ENCODE results near the gene RNF2. TPM values are rescaled to one million over a fixed set of nuclear protein-coding genes. Genes with fewer than 3 reads are reported as not detected.
"Not testable (repeated sequence)": the region's sequence is repeated elsewhere in the genome, so short reads cannot be mapped to it uniquely, and the experiment has no call there.

The RNF2 gene
- total and polyA plus RNA-seq, 4 donors: 2.9 to 17.3 (median 4.9) TPM

- not testable (repeated sequence) for DNase-seq (ENCODE audit: low spot score); H3K27me3 ChIP-seq (ENCODE audit: control insufficient read depth in 4 of 4, insufficient read depth in 4 of 4, low read length in 3 of 4); H3K9ac ChIP-seq (ENCODE audit: low read depth in 1 of 2, low read length in 2 of 2); H3K36me3 ChIP-seq (ENCODE audit: control insufficient read depth in 4 of 4, insufficient read depth in 3 of 4, low read depth in 1 of 4, low read length in 3 of 4); H3K9me3 ChIP-seq (ENCODE audit: control insufficient read depth in 4 of 4, low read length in 3 of 4); H3K27ac ChIP-seq (ENCODE audit: low read depth in 1 of 2, low read length in 2 of 2); H3K4me1 ChIP-seq (ENCODE audit: control insufficient read depth in 4 of 4, insufficient read depth in 4 of 4, low read length in 3 of 4); H3K4me3 ChIP-seq (ENCODE audit: low read depth in 1 of 3, low read length in 3 of 3)
- 93% methylated on average over 3 of the region's 3 CpGs for WGBS
Observed at GRCh38 chr1:185065006-185065405, 19.6 kb downstream of the RNF2 start.

DNA sequence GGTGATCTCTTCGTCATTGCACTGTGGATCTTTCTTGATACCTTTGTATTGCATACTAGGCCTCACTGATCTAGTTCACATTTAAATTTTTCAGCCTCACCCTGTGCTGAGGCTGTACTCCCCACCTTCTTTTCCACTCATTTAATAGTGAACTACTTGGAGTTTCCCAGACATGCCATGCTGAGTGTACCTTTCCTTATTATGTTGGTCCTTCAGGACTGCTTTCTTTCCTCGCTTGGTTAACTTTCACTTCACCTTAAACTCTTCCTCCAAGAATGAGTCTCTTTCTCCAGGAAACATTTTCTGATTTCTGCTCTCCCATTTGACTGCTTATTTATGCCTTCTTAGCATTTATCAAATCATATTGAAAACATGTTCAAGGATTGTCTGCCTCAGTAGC is 20.8 kb downstream of the RNF2 start:
- no peaks in the 10 kb centered on the region for H3K27me3 ChIP-seq (ENCODE audit: control insufficient read depth in 4 of 4, insufficient read depth in 4 of 4, low read length in 3 of 4)

DNA sequence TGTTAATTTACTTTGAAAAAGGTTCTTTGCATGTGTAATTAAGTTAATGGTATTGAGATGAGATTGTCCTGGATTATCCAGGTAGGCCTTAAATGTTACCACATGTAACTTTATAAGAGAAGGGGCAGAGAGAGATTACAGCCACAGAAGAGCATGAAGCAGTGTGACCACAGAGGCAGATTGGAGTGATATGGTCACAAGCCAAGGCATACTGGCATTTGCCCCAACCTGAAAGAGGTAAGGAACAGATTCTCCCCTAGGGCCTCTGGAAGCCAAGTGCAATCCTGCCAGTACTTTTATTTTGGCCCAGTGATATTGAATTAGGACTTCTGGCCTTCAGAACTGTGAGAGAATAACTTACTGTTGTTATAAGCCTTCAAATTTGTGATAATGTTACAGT is 23.0 kb downstream of the RNF2 start:
- H3K4me3 ChIP-seq (ENCODE audit: low read depth in 1 of 3, low read length in 3 of 3): no peak overlapping the region
- H3K36me3 ChIP-seq (ENCODE audit: control insufficient read depth in 4 of 4, insufficient read depth in 3 of 4, low read depth in 1 of 4, low read length in 3 of 4): no peaks in the 10 kb centered on the region
- no peak overlapping the region for H3K9ac ChIP-seq (ENCODE audit: low read depth in 1 of 2, low read length in 2 of 2)
- H3K27me3 ChIP-seq (ENCODE audit: control insufficient read depth in 4 of 4, insufficient read depth in 4 of 4, low read length in 3 of 4): no peaks in the 10 kb centered on the region
- no peak for TF ChIP-seq HNF4A (conservative IDR thresholded peaks at IDR 0.05)
- no peak for TF ChIP-seq RAD21 (IDR thresholded peaks at IDR 0.05)
- TF ChIP-seq NR2F2 (IDR thresholded peaks at IDR 0.05): no peak
- no peak for TF ChIP-seq EGR1 (IDR thresholded peaks at IDR 0.05; ENCODE audit: low read depth in 2 of 2)
- no peak for TF ChIP-seq FOXA1 (IDR thresholded peaks at IDR 0.05)
- no peak for TF ChIP-seq ZBTB33 (IDR thresholded peaks at IDR 0.05)
- TF ChIP-seq, protein P1, sequence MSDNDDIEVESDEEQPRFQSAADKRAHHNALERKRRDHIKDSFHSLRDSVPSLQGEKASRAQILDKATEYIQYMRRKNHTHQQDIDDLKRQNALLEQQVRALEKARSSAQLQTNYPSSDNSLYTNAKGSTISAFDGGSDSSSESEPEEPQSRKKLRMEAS (IDR thresholded peaks at IDR 0.05): no peak
- TF ChIP-seq YY1 (IDR thresholded peaks at IDR 0.05): no peak
- no peak for TF ChIP-seq CTCF (IDR thresholded peaks at IDR 0.05; ENCODE audit: low read depth, low read length, missing input control)
- TF ChIP-seq, protein P2, sequence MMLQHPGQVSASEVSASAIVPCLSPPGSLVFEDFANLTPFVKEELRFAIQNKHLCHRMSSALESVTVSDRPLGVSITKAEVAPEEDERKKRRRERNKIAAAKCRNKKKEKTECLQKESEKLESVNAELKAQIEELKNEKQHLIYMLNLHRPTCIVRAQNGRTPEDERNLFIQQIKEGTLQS (IDR thresholded peaks at IDR 0.05): no peak
- TF ChIP-seq GABPA (IDR thresholded peaks at IDR 0.05 in 1 of 2, conservative IDR thresholded peaks at IDR 0.05 in 1 of 2): no peak
- no peak for TF ChIP-seq JUND (IDR thresholded peaks at IDR 0.05)
- no peak for TF ChIP-seq SP1 (IDR thresholded peaks at IDR 0.05)
- TF ChIP-seq, protein P3, sequence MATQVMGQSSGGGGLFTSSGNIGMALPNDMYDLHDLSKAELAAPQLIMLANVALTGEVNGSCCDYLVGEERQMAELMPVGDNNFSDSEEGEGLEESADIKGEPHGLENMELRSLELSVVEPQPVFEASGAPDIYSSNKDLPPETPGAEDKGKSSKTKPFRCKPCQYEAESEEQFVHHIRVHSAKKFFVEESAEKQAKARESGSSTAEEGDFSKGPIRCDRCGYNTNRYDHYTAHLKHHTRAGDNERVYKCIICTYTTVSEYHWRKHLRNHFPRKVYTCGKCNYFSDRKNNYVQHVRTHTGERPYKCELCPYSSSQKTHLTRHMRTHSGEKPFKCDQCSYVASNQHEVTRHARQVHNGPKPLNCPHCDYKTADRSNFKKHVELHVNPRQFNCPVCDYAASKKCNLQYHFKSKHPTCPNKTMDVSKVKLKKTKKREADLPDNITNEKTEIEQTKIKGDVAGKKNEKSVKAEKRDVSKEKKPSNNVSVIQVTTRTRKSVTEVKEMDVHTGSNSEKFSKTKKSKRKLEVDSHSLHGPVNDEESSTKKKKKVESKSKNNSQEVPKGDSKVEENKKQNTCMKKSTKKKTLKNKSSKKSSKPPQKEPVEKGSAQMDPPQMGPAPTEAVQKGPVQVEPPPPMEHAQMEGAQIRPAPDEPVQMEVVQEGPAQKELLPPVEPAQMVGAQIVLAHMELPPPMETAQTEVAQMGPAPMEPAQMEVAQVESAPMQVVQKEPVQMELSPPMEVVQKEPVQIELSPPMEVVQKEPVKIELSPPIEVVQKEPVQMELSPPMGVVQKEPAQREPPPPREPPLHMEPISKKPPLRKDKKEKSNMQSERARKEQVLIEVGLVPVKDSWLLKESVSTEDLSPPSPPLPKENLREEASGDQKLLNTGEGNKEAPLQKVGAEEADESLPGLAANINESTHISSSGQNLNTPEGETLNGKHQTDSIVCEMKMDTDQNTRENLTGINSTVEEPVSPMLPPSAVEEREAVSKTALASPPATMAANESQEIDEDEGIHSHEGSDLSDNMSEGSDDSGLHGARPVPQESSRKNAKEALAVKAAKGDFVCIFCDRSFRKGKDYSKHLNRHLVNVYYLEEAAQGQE (IDR thresholded peaks at IDR 0.05): no peak
- no peak overlapping the region for H3K27ac ChIP-seq (ENCODE audit: low read depth in 1 of 2, low read length in 2 of 2)
- H3K9me3 ChIP-seq (ENCODE audit: control insufficient read depth in 4 of 4, low read length in 3 of 4): no peaks in the 10 kb centered on the region
- no peaks in the 10 kb centered on the region for H3K4me1 ChIP-seq (ENCODE audit: control insufficient read depth in 4 of 4, insufficient read depth in 4 of 4, low read length in 3 of 4)
- DNase-seq (ENCODE audit: low spot score): no peak

More for the DNA sequence above, 20.8 kb downstream of the RNF2 start:
- Histone ChIP-seq H3K9ac (ENCODE audit: low read depth in 1 of 2, low read length in 2 of 2) (no peak overlapping the region), H3K4me1 (ENCODE audit: control insufficient read depth in 4 of 4, insufficient read depth in 4 of 4, low read length in 3 of 4) (no peaks in the 10 kb centered on the region), H3K9me3 (ENCODE audit: control insufficient read depth in 4 of 4, low read length in 3 of 4) (no peaks in the 10 kb centered on the region), H3K4me3 (ENCODE audit: low read depth in 1 of 3, low read length in 3 of 3) (no peak overlapping the region), H3K27ac (ENCODE audit: low read depth in 1 of 2, low read length in 2 of 2) (no peak overlapping the region), H3K36me3 (ENCODE audit: control insufficient read depth in 4 of 4, insufficient read depth in 3 of 4, low read depth in 1 of 4, low read length in 3 of 4) (no peaks in the 10 kb centered on the region)
- WGBS: 97% methylated on average over 2 of the region's 2 CpGs
- TF ChIP-seq SP1 (IDR thresholded peaks at IDR 0.05) (no peak), YY1 (IDR thresholded peaks at IDR 0.05) (no peak), FOXA1 (IDR thresholded peaks at IDR 0.05) (no peak), GABPA (IDR thresholded peaks at IDR 0.05 in 1 of 2, conservative IDR thresholded peaks at IDR 0.05 in 1 of 2) (no peak)
- TF ChIP-seq, protein P3 (IDR thresholded peaks at IDR 0.05): no peak
- DNase-seq (ENCODE audit: low spot score): no peak

All from liver (tissue), 9 donors.